ENCODE measurements around the gene PPP1R26.

PPP1R26 gene

GRCh38 chr9:135463140-135463539 is 16.4 kb upstream of the PPP1R26 start:
- no peak for DNase-seq (ENCODE audit: low read depth in 2 of 2, low spot score in 1 of 2)

DNA sequence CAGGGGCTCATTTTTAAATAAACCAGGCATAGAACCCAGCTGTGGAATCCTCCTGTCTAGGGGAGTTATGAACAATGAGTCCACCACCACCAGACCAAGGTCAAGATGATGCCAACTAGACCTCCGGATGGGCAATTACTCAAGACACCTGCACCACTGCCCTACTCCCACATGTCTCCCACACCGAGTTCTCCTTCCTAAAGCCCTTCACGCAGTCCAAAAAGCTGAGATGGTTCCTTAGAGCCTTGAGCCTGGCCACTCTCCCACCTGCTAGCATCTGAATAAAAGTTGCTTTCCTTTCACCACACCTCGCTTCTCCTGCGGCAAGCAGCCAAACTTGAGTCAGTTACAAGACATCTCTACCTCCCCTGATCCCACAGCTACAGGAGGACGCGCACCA is 15.4 kb upstream of the PPP1R26 start:
- DNase-seq (ENCODE audit: low read depth in 2 of 2, low spot score in 1 of 2): no peak

- DNase-seq (ENCODE audit: low read depth in 2 of 2, low spot score in 1 of 2): no peak
These were observed 10.6 kb upstream of the PPP1R26 start for GRCh38 chr9:135468854-135469521.

DNA sequence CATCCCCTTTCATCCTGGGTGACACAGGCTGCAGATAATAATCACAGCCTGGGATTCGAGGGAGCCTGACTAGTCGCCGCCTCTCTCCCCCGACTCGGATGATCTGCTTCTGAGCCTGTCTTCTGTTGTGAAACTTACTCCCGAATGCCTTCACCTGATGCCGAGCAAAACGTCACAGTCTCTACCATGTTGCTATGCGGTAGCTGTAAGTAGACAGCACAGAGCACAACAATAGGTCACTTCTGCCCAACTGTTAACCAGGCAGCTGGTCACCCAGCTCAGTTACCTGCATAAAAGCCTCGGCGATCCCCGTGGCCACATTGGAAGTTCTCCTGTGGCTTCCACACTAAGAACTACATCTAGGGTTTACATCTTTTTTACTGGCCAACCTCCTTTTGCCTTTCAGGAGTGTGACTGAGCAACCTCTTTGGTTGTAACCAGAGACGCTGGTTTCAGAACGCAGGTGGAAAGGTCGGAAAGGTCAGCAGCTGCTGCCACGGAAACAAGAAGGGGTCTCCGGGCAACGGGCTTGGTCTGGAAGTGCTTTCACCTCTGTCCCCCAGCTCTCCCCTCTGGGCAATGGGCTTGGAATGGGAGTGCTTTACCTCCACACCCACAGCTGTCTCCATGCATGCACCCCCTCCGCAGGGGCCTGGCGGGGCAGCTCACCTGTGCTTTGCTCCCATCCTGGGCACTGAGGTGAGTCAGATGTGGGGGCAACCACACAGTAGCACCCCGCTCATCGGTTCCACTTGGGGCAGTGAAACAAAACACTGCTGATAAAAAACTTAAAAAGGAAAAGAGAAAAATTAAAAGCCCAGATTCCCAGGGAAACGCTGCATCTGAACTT is 7.6 kb upstream of the PPP1R26 start:
- DNase-seq (ENCODE audit: low read depth in 2 of 2, low spot score in 1 of 2): no peak

DNA sequence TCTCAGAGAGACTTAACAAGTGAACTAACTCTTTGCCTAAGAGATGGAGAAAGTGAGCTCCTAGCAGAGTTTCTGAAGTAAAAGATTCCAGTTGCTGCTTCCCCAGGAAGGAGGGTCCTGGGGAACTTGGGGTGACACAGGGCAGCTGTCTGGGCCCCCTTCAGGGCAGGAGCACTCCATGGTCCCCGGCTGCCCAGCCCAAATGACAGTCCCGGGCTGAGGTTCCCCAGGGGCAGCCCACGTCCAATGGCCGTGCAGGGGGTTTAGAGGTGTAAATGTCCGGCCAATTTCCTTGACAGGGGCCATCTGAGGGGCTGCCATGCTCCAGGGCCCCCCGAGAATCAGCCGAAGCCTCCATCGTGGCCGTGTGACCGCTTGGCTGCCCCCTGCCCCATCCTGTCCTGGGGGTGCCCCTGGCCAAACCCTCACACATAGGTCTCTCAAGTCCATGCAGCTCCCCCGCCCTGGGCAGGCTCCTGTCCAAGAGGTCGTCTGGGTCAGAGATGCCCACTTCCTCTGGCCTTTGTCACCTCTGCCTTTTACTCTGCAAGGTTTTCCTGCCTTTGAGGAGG is 5.5 kb upstream of the PPP1R26 start:
- no peak for DNase-seq (ENCODE audit: low read depth in 2 of 2, low spot score in 1 of 2)

- DNase-seq (ENCODE audit: low read depth in 2 of 2, low spot score in 1 of 2): no peak
These were observed 4.7 kb upstream of the PPP1R26 start for GRCh38 chr9:135474915-135475314.

GRCh38 chr9:135476561-135477355 is 2.8 kb upstream of the PPP1R26 start:
- no peak for DNase-seq (ENCODE audit: low read depth in 2 of 2, low spot score in 1 of 2)

DNA sequence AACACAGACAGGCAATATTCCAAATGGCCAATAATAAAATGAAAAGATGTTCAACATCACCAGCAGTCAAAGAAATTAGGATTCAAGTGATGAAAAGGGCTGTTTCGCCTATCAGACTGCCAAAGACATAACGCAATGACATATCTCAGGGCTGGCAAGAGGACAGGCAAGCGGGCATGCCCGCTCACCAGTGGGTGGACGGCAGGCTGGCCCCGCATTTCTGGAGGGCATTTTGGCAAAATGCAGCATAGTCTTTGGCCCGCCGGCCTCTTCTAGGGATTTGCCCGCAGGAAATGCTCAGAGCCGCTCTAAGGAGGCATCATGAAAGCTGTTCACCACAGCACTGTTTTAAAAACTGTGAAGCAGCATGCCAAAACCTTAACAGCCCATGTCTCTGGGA is 1.4 kb upstream of the PPP1R26 start:
- DNase-seq (ENCODE audit: low read depth in 2 of 2, low spot score in 1 of 2): no peak

DNA sequence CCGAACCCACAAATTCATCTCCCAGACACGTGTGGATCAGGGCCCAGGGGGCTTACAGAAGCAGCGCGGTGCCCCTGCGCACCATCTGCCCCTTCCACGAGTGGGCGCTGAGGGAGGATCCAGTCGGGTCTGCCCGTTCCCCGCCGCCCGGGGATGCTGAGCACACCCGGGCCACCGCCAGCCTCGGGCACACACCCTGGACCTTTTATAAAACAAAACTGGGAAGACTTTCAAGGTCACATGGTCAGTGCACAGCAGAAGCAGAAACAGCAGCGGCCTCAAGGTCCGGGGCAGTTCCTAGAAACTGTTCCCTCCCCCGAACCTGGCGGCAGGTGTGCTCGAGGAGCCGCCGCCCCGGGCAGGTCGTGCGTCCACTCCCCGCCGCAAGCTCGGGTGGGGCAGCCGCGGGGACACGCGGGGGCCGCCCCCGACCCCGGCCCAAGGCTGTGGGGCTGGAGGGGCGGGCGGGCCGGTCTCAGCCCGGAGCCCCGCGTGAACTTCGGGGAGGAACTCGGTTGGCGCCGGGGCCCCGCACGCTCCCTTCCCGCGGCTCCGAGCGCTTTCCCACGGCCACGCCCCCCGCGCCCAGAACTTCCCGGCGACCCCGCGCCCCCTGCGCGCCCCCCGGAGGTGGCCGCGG is 633 bp upstream of the PPP1R26 start:
- DNase-seq (ENCODE audit: low read depth in 2 of 2, low spot score in 1 of 2): no peak

DNA sequence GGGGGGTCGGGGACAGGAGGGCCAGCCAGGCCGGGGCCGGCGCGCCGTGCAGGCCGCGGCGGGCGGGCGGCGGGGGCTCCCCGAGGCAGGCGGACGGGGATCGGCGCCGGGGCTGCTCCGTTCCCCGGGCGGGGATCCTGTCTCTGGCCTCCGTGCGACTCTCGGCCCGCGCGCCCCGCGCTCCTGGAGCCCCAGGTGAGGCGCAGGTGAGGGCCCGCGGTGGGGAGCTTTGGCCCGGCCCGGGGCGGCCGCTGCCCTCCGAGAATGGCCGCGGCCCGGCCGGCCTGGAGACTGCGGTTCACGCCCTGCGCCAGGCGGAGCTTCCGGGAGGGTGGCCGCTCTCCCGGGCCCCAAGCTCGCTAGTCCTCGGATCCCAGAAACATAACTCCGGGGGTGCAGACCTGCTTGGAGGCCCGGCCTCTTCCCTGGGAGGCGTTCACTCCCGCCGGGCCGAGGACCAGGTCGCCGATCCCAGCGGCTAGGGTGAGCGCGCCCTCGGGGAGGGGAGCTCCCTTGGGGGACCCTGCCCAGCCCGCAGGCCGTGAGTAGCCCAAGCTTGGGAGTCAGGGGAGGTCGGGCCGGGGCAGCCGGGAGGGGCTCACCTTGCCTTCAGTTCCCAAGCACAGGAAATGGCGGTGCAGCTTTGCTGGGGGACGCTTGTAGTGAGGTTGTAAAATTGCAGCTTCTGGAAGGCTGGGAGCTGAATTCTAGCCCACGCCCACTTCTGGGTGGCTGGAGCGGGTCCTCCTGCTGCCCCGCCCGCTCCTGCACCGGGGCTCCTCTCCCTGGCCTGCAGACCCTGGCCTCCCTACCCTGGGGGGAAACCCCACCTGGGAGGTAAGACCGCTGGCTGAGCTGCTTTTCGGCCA is 723 bp downstream of the PPP1R26 start:
- no peak for DNase-seq (ENCODE audit: low read depth in 2 of 2, low spot score in 1 of 2)

- DNase-seq (ENCODE audit: low read depth in 2 of 2, low spot score in 1 of 2): no peak
These were observed 1.3 kb downstream of the PPP1R26 start for GRCh38 chr9:135480940-135481310.

- DNase-seq (ENCODE audit: low read depth in 2 of 2, low spot score in 1 of 2): no peak
These were observed 2.6 kb downstream of the PPP1R26 start for GRCh38 chr9:135482015-135482754.

DNA sequence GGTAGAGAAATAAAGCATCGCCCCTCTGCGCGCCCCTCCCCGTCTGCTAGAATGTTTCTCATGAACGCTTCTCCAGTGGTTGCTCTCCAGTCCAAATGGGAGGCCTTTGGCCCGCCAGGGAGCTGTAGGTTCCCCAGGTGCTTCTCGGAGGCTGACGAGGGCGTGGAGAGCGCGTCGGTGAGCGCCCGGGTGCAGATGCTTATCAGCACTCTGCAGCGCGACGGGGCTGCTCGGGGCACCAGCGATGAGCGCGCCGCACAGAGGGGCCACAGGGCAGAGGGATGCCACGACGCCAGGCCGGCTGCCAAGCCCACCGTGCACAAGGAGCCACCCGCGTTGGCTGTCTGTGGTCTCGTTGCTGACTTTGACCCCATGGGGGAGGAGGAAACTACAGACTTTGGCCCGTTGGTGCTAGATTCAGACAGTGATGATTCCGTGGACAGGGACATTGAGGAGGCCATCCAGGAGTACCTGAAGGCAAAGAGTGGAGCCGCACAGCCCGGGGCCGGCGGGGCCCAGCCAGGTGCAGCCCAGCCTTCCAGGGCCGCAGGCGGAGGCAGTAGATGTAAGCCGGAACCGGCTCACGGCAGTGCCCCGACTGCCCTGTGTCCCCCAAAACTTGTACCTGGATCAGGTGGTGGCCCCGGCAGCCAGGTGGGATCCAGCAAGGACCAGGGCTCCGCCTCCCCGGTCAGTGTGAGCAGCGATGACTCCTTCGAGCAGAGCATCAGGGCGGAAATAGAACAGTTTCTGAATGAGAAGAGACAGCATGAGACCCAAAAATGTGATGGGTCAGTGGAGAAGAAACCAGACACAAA is 5.1 kb downstream of the PPP1R26 start:
- no peak for DNase-seq (ENCODE audit: low read depth in 2 of 2, low spot score in 1 of 2)

- DNase-seq (ENCODE audit: low read depth in 2 of 2, low spot score in 1 of 2): no peak
These were observed 5.8 kb downstream of the PPP1R26 start for GRCh38 chr9:135485385-135485784.

- DNase-seq (ENCODE audit: low read depth in 2 of 2, low spot score in 1 of 2): no peak
These were observed 6.2 kb downstream of the PPP1R26 start for GRCh38 chr9:135485832-135486231.

DNA sequence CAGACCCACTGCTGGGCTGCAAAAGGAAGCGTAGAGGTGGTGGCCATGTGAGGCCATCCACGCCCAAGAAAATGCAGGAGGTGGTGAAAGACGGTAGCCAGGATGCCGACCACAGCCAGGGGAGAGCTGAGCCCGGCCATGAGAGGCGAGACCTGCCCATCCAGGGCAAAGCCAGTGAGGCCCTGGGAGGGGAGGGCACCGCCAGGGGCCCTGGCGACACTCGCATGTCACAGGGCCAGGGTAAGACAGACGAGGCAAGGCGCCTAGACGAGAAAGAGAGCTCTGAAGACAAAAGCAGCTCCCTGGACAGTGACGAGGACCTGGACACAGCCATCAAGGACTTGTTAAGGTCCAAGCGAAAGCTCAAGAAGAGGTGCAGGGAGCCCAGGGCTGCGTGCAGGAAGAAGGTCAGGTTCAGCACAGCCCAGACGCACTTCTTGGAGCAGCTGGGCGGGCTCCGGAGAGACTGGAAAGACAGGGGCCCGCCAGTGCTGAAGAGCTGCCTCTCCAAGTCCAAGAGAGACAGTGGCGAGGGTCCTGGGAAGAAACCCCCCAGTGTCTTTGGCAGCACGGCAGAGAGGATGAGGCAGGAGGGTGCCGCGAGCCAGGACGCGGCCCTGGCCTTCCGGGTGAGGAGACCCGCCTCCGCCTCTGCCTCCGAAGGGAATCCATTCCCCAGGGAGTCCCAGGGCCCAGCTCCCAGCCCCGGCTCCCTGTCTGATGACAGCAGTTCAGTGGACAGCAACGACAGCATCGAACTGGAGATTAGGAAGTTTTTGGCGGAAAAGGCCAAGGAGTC is 6.9 kb downstream of the PPP1R26 start:
- no peak for DNase-seq (ENCODE audit: low read depth in 2 of 2, low spot score in 1 of 2)

GRCh38 chr9:135487281-135488012 is 7.9 kb downstream of the PPP1R26 start:
- DNase-seq (ENCODE audit: low read depth in 2 of 2, low spot score in 1 of 2): no peak

Data from stimulated activated CD8-positive, alpha-beta memory T cell treated with anti-CD3 and anti-CD28 coated beads, Interleukin-4, amount 100 ng/mL, for 1 hour (primary cell).